Astrocyte (in vitro differentiated cells and primary cell): ENCODE measurements around the gene ULK2. TPM values are rescaled to one million over a fixed set of nuclear protein-coding genes. Genes with fewer than 3 reads are reported as not detected.

Source experiments
- DNase-seq: peaks from one replicate; pipeline ENCODE4 v3.0.0-alpha.2; 2010; ENCODE audit warnings: low read depth
- FAIRE-seq: peaks from 2 replicates; lab custom pipeline; 2011; peaks lifted over from hg19 to GRCh38; lab: Jason Lieb, UNC
- H2AFZ ChIP-seq: 2 replicates; pipeline ENCODE4 v1.6.0; 2012; ENCODE audit warnings: low read depth, low read length, inconsistent platforms
- H3K27ac ChIP-seq: 2 replicates; pipeline ENCODE4 v1.5.1; 2011; ENCODE audit warnings: low read depth, low read length, inconsistent platforms
- H3K27me3 ChIP-seq: 2 replicates; pipeline ENCODE4 v1.6.0; 2011; ENCODE audit warnings: low read length, inconsistent platforms; ENCODE audit not compliant: insufficient read depth
- H3K36me3 ChIP-seq: 2 replicates; pipeline ENCODE4 v1.5.1; 2011; ENCODE audit warnings: low read length, inconsistent platforms; ENCODE audit not compliant: insufficient read depth
- H3K4me1 ChIP-seq: 2 replicates; pipeline ENCODE4 v1.5.1; 2011; ENCODE audit warnings: low read length, inconsistent platforms; ENCODE audit not compliant: insufficient read depth
- H3K4me2 ChIP-seq: 2 replicates; pipeline ENCODE4 v1.6.0; 2012; ENCODE audit warnings: low read length, inconsistent platforms
- H3K4me3 ChIP-seq: 2 replicates; pipeline ENCODE4 v1.5.1; 2011; ENCODE audit warnings: low read depth, mild to moderate bottlenecking, low read length, inconsistent platforms; ENCODE audit not compliant: insufficient read depth
- H3K79me2 ChIP-seq: 2 replicates; pipeline ENCODE4 v1.6.0; 2012; ENCODE audit warnings: mild to moderate bottlenecking, low read length, inconsistent platforms; ENCODE audit not compliant: insufficient read depth
- H3K9ac ChIP-seq: 2 replicates; pipeline ENCODE4 v1.6.0; 2012; ENCODE audit warnings: mild to moderate bottlenecking, low read length, inconsistent platforms
- H3K9me3 ChIP-seq: 2 replicates; pipeline ENCODE4 v1.5.1; 2012; ENCODE audit warnings: low read depth, mild to moderate bottlenecking, low read length, inconsistent platforms; ENCODE audit not compliant: insufficient read depth
- H4K20me1 ChIP-seq: 2 replicates; pipeline ENCODE4 v1.6.0; 2012; ENCODE audit warnings: low read length, inconsistent platforms; ENCODE audit not compliant: insufficient read depth
- H3K27ac Mint-ChIP-seq: one replicate; pipeline ENCODE4 v1.8.0; 2021; ENCODE audit warnings: mild to moderate bottlenecking, mixed read lengths; ENCODE audit not compliant: unreplicated experiment
- H3K27me3 Mint-ChIP-seq: one replicate; pipeline ENCODE4 v1.8.0; 2021; ENCODE audit warnings: low read depth, mixed read lengths; ENCODE audit not compliant: unreplicated experiment
- H3K36me3 Mint-ChIP-seq: one replicate; pipeline ENCODE4 v1.8.0; 2021; ENCODE audit warnings: low read depth, mixed read lengths; ENCODE audit not compliant: unreplicated experiment
- H3K4me1 Mint-ChIP-seq: one replicate; pipeline ENCODE4 v1.8.0; 2021; ENCODE audit warnings: low read depth, mixed read lengths; ENCODE audit not compliant: unreplicated experiment
- H3K4me3 Mint-ChIP-seq: one replicate; pipeline ENCODE4 v1.8.0; 2021; ENCODE audit warnings: mild to moderate bottlenecking, moderate library complexity, mixed read lengths; ENCODE audit not compliant: unreplicated experiment
- H3K9me3 Mint-ChIP-seq: one replicate; pipeline ENCODE4 v1.8.0; 2021; ENCODE audit warnings: mild to moderate bottlenecking, mixed read lengths; ENCODE audit not compliant: unreplicated experiment
- EZH2 ChIP-seq: IDR thresholded peaks from 2 replicates; pipeline ENCODE4 v1.6.1; 2012; ENCODE audit warnings: mild to moderate bottlenecking, low read length, inconsistent platforms; ENCODE audit not compliant: insufficient read depth
- total RNA-seq: library from RNA; stranded (reverse); gene quantifications from 2 replicates; pipeline ENCODE4 v1.2.1, GENCODE V29; 2021
- TF ChIP-seq, protein P1 (sequence below): IDR thresholded peaks from 2 replicates; pipeline ENCODE4 v1.5.1; 2011; ENCODE audit warnings: low read depth, mild to moderate bottlenecking, inconsistent platforms, low read length, moderate library complexity; ENCODE audit not compliant: insufficient read depth

ULK2 gene
- total RNA-seq, 1 donor from 2014 or later, result 10.8 TPM

DNA sequence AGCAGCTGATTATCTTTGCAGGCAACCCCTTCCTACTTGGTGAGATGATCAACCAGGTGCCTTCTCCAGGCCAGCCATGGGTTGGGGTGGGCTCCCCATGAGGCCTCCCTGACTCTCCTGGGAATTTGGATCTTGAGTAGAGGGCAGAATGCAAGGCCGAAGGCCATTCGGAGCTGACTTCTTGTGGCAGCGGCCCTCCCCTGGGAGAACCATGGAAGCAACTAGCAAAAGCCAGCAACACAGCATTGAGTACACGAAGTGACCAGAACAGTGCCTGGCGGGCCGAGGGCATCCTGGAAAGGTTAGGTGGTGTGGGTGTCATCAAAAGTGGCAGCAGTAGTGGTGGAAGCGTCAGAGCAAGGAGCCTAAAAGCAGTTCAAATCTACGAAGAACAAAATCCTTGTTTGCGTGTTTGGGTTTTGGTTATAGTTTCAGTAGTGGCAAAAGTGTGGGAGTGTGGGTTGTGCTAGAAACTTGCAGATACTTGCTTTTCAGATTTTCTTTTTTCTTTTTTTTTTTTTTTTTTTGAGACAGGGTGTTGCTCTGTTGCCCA is 117.6 kb downstream of the ULK2 start:
- DNase-seq, result no peak
- Histone ChIP-seq H3K27ac (no peak overlapping the region), H3K36me3 (no peaks in the 10 kb centered on the region), H3K4me2 (no peak overlapping the region), H4K20me1 (no peaks in the 10 kb centered on the region), H3K27me3 (peaks cover 6% of the 10 kb centered on the region), H2AFZ (no peak overlapping the region), H3K79me2 (no peaks in the 10 kb centered on the region), H3K9me3 (no peaks in the 10 kb centered on the region), H3K4me3 (no peak overlapping the region), H3K4me1 (peaks cover 18% of the 10 kb centered on the region), H3K9ac (no peak overlapping the region)
- H3K4me3 Mint-ChIP-seq, result no peak overlapping the region
- peaks cover 2% of the 10 kb centered on the region for H3K36me3 Mint-ChIP-seq
- H3K27me3 Mint-ChIP-seq, result peaks cover 49% of the 10 kb centered on the region
- FAIRE-seq, result no peak
- no peaks in the 10 kb centered on the region for H3K9me3 Mint-ChIP-seq
- TF ChIP-seq EZH2, result no peak
- TF ChIP-seq, protein P1, sequence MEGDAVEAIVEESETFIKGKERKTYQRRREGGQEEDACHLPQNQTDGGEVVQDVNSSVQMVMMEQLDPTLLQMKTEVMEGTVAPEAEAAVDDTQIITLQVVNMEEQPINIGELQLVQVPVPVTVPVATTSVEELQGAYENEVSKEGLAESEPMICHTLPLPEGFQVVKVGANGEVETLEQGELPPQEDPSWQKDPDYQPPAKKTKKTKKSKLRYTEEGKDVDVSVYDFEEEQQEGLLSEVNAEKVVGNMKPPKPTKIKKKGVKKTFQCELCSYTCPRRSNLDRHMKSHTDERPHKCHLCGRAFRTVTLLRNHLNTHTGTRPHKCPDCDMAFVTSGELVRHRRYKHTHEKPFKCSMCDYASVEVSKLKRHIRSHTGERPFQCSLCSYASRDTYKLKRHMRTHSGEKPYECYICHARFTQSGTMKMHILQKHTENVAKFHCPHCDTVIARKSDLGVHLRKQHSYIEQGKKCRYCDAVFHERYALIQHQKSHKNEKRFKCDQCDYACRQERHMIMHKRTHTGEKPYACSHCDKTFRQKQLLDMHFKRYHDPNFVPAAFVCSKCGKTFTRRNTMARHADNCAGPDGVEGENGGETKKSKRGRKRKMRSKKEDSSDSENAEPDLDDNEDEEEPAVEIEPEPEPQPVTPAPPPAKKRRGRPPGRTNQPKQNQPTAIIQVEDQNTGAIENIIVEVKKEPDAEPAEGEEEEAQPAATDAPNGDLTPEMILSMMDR, result no peak
- peaks cover 7% of the 10 kb centered on the region for H3K4me1 Mint-ChIP-seq
- no peak overlapping the region for H3K27ac Mint-ChIP-seq

DNA sequence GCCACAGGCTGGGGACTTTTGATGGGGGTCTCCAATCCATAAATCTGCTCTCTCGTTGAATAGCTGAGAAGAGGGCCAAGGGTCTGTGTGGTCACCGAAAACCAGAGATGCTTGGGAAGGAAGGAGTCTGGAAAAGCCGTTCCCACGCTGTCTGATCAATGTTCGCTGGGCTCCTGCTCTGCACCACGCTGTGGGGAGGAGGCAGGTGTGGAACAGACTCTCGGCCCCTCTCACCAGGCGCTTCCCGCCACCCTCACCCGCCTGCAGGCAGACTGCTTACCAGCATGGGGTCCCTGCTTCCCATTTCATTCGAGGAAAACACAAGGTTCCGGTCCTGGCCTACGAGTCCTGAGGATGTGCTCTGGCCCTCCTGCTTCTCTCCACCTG is 118.9 kb downstream of the ULK2 start:
- Histone ChIP-seq H3K4me2 (no peak overlapping the region), H3K4me1 (peaks cover 18% of the 10 kb centered on the region), H3K36me3 (no peaks in the 10 kb centered on the region), H3K4me3 (no peak overlapping the region), H3K9me3 (no peaks in the 10 kb centered on the region), H3K9ac (no peak overlapping the region), H3K27me3 (peaks cover 6% of the 10 kb centered on the region), H3K27ac (no peak overlapping the region), H4K20me1 (no peaks in the 10 kb centered on the region), H3K79me2 (no peaks in the 10 kb centered on the region), H2AFZ (no peak overlapping the region)
- H3K36me3 Mint-ChIP-seq, result peaks cover 2% of the 10 kb centered on the region
- peaks cover 51% of the 10 kb centered on the region for H3K27me3 Mint-ChIP-seq
- peaks cover 7% of the 10 kb centered on the region for H3K4me1 Mint-ChIP-seq
- TF ChIP-seq EZH2, result no peak
- TF ChIP-seq, protein P1, result no peak
- DNase-seq (no peak), FAIRE-seq (no peak)
- no peak overlapping the region for H3K27ac Mint-ChIP-seq
- H3K4me3 Mint-ChIP-seq, result no peak overlapping the region
- no peaks in the 10 kb centered on the region for H3K9me3 Mint-ChIP-seq
